HG02938 (cell line): ENCODE results near the gene PRCC.

Experiments used
- ATAC-seq: cut with Tn5 transposase; IDR thresholded peaks from one replicate; pipeline ENCODE4 v1.9.1; 2021; ENCODE audit warnings: mild to moderate bottlenecking, moderate library complexity; ENCODE audit not compliant: unreplicated experiment

The PRCC gene

GRCh38 chr1:156767101-156767878, at the start of gene PRCC:
PRCC (plus strand) TSS chr1:156767535; CDS start chr1:156767772, 237 bp downstream.
- peak; percentile 92 for ATAC-seq

- ATAC-seq = no peak
Measured at GRCh38 chr1:156721131-156721530, 46.2 kb upstream of the PRCC start.

GRCh38 chr1:156721535-156721934, 45.8 kb upstream of the PRCC start:
- ATAC-seq = no peak

GRCh38 chr1:156725683-156726280, 41.6 kb upstream of the PRCC start:
- peak; percentile 33 for ATAC-seq

- ATAC-seq = no peak
Measured at GRCh38 chr1:156726549-156727226, 40.6 kb upstream of the PRCC start.

GRCh38 chr1:156727492-156727891, 39.8 kb upstream of the PRCC start:
- no peak for ATAC-seq

- peak; percentile 48 for ATAC-seq
Measured at GRCh38 chr1:156727926-156728598, 39.3 kb upstream of the PRCC start, which contains the start of gene METTL25B. METTL25B (plus strand) TSS chr1:156728469; CDS start chr1:156729105, 636 bp downstream.

GRCh38 chr1:156728599-156729462, 38.5 kb upstream of the PRCC start, which contains the start of gene ISG20L2:
ISG20L2 (minus strand) TSS chr1:156728766; CDS start chr1:156727652, 1,114 bp downstream.
- ATAC-seq = peak; percentile 91

- ATAC-seq = no peak
Measured at GRCh38 chr1:156733989-156734584, 33.2 kb upstream of the PRCC start.

- ATAC-seq = no peak
Measured at GRCh38 chr1:156738407-156738806, 28.9 kb upstream of the PRCC start.

- no peak for ATAC-seq
Measured at GRCh38 chr1:156738916-156739315, 28.4 kb upstream of the PRCC start.

GRCh38 chr1:156740237-156740740, 27.0 kb upstream of the PRCC start:
- no peak for ATAC-seq

- ATAC-seq = peak; percentile 84
Measured at GRCh38 chr1:156740741-156741480, 26.4 kb upstream of the PRCC start, which contains the start of gene MRPL24. MRPL24 (minus strand) TSS chr1:156741088; CDS start chr1:156738704, 2,384 bp downstream.

GRCh38 chr1:156741481-156741983, 25.8 kb upstream of the PRCC start:
- ATAC-seq = no peak

- no peak for ATAC-seq
Measured at GRCh38 chr1:156742017-156742416, 25.3 kb upstream of the PRCC start.

GRCh38 chr1:156742801-156743200, 24.5 kb upstream of the PRCC start:
- ATAC-seq = no peak

- no peak for ATAC-seq
Measured at GRCh38 chr1:156743367-156744302, 23.7 kb upstream of the PRCC start.
